HCT116 (cell line): ENCODE data around the gene PDE4D. TPM values are rescaled to one million over a fixed set of nuclear protein-coding genes. Genes with fewer than 3 reads are reported as not detected.

Experiments used
- ATAC-seq: fragments of 200-7000 bp; cut with Tn5 transposase; 2 replicates; pipeline ENCODE4 v1.9.1; 2020; ENCODE audit warnings: mild to moderate bottlenecking, moderate library complexity
- BruUV-seq: library from RNA; stranded (reverse); fragments of 400-500 nt; replicated peaks from 2 replicates; lab custom pipeline; 2021; lab: Mats Ljungman, UMichigan
- CTCF ChIA-PET: fragments of 300-600 bp; sonication (Branson Sonifier 250); formaldehyde crosslinking; loops from one replicate; lab custom pipeline; 2021; ENCODE audit warnings: antibody characterized with exemption; lab: Charles Lee
- POLR2A ChIA-PET: fragments of 300-600, 350-600 bp; sonication (Branson Sonifier 250); formaldehyde crosslinking; loops from one replicate; lab custom pipeline; 2021; ENCODE audit warnings: antibody characterized with exemption; lab: Charles Lee
- RAD21 ChIA-PET, 2 experiments: fragments of 300-600 bp; sonication (Branson Sonifier 250); formaldehyde crosslinking; loops; one replicate each; lab custom pipeline; 2023; ENCODE audit warnings: low total read pairs in 2 of 2; ENCODE audit not compliant: uncharacterized antibody in 2 of 2, unreplicated experiment in 2 of 2, low non-redundant PET in 1 of 2; lab: Charles Lee
- DNase-seq: peaks from one replicate; pipeline ENCODE4 v3.0.0-alpha.2; 2010; ENCODE audit warnings: low read depth, low spot score
- H2AFZ ChIP-seq: fragments of 200-600 bp; shearing (Covaris generic), sonication (generic); 2 replicates; pipeline ENCODE4 v1.6.1; 2017; ENCODE audit warnings: low read depth, mixed run types, mixed read lengths, antibody characterized with exemption, low read length; ENCODE audit not compliant: poor library complexity, severe bottlenecking
- H3K27ac ChIP-seq: 2 replicates; pipeline ENCODE4 v1.5.1; 2012; ENCODE audit warnings: low read depth, low read length
- H3K27me3 ChIP-seq: fragments of 200-600 bp; sonication (generic); 2 replicates; pipeline ENCODE4 v1.6.1; 2016; ENCODE audit warnings: mixed run types, low read length, mixed read lengths; ENCODE audit not compliant: insufficient read depth
- H3K36me3 ChIP-seq, 2 experiments: fragments of 200-500 bp in 1 of 2; fragments of 200-600 bp in 1 of 2; sonication (Bioruptor generic) in 1 of 2; sonication (generic) in 1 of 2; 2 replicates each; pipeline versions ENCODE4 v1.5.1 to v1.6.1; 2014 to 2016; ENCODE audit warnings: low read length in 2 of 2, inconsistent platforms in 1 of 2, mixed read lengths in 1 of 2, mixed run types in 1 of 2; ENCODE audit not compliant: insufficient read depth in 2 of 2, control insufficient read depth in 1 of 2
- H3K4me1 ChIP-seq, 2 experiments: fragments of 200-600 bp in 1 of 2; sonication (generic) in 1 of 2; 2 replicates each; pipeline versions ENCODE4 v1.5.1 to v1.6.1; 2012 to 2017; ENCODE audit warnings: low read length in 2 of 2, inconsistent platforms in 1 of 2, mild to moderate bottlenecking in 1 of 2, mixed read lengths in 1 of 2, mixed run types in 1 of 2, moderate library complexity in 1 of 2; ENCODE audit not compliant: insufficient read depth in 2 of 2, control insufficient read depth in 1 of 2
- H3K4me2 ChIP-seq: fragments of 200-600 bp; sonication (generic); 2 replicates; pipeline ENCODE4 v1.6.1; 2017; ENCODE audit warnings: mixed run types, low read length, mixed read lengths
- H3K4me3 ChIP-seq, 2 experiments: fragments of 200-600 bp in 1 of 2; sonication (generic) in 1 of 2; replicated peaks in 1 of 2; 2 replicates each; pipeline ENCODE4 v1.5.1; 2011 to 2016; ENCODE audit warnings: low read length in 2 of 2, control low read depth in 1 of 2, low read depth in 1 of 2, mild to moderate bottlenecking in 1 of 2, mixed read lengths in 1 of 2, mixed run types in 1 of 2
- H3K79me2 ChIP-seq: fragments of 200-600 bp; sonication (generic); 2 replicates; pipeline ENCODE4 v1.6.1; 2017; ENCODE audit warnings: mild to moderate bottlenecking, mixed run types, low read length, moderate library complexity, mixed read lengths; ENCODE audit not compliant: insufficient read depth
- H3K9ac ChIP-seq: fragments of 200-600 bp; sonication (generic); 2 replicates; pipeline ENCODE4 v1.6.1; 2016; ENCODE audit warnings: low read length, mixed read lengths
- H3K9me2 ChIP-seq: fragments of 200-600 bp; sonication (generic), shearing (Covaris generic); 2 replicates; pipeline ENCODE4 v1.6.1; 2017; ENCODE audit warnings: mixed run types, mild to moderate bottlenecking, moderate library complexity; ENCODE audit not compliant: insufficient read depth
- H3K9me3 ChIP-seq, 2 experiments: fragments of 200-500 bp in 1 of 2; fragments of 200-600 bp in 1 of 2; sonication (Bioruptor generic) in 1 of 2; sonication (generic) in 1 of 2; 2 replicates each; pipeline ENCODE4 v1.6.1; 2014 to 2017; ENCODE audit warnings: low read length in 2 of 2, mixed read lengths in 2 of 2, inconsistent platforms in 1 of 2, low read depth in 1 of 2, mild to moderate bottlenecking in 1 of 2, mixed run types in 1 of 2, moderate library complexity in 1 of 2; ENCODE audit not compliant: control insufficient read depth in 1 of 2, insufficient read depth in 1 of 2
- H4K20me1 ChIP-seq: fragments of 200-600 bp; sonication (generic), shearing (Covaris generic); 2 replicates; pipeline ENCODE4 v1.6.1; 2017; ENCODE audit warnings: mixed run types, mild to moderate bottlenecking, moderate library complexity; ENCODE audit not compliant: insufficient read depth
- ATF3 ChIP-seq: IDR thresholded peaks from 2 replicates; pipeline ENCODE4 v1.6.1; 2012
- CBX3 ChIP-seq: IDR thresholded peaks from 2 replicates; pipeline ENCODE4 v1.6.1; 2012; ENCODE audit warnings: low read depth
- CEBPB ChIP-seq: IDR thresholded peaks from 2 replicates; pipeline ENCODE4 v1.6.1; 2012; ENCODE audit warnings: low read depth
- EGR1 ChIP-seq: IDR thresholded peaks from 2 replicates; pipeline ENCODE4 v1.6.1; 2012; ENCODE audit warnings: low read depth
- ELF1 ChIP-seq: IDR thresholded peaks from 2 replicates; pipeline ENCODE4 v1.6.1; 2012; ENCODE audit warnings: low read depth, borderline replicate concordance
- EZH2 ChIP-seq: fragments of 200-600 bp; sonication (generic); IDR thresholded peaks from 2 replicates; pipeline ENCODE4 v1.6.1; 2017; ENCODE audit warnings: antibody characterized with exemption, mixed run types
- EZH2phosphoT487 ChIP-seq: fragments of 200-600 bp; IDR thresholded peaks from 2 replicates; pipeline ENCODE4 v1.6.1; 2018; ENCODE audit warnings: antibody characterized with exemption, borderline replicate concordance
- FOSL1 ChIP-seq: IDR thresholded peaks from 2 replicates; pipeline ENCODE4 v1.6.1; 2012; ENCODE audit warnings: low read depth
- JUND ChIP-seq: IDR thresholded peaks from 2 replicates; pipeline ENCODE4 v1.6.1; 2012
- MAX ChIP-seq: IDR thresholded peaks from 2 replicates; pipeline ENCODE4 v1.6.1; 2012
- POLR2A ChIP-seq: IDR thresholded peaks from 2 replicates; pipeline ENCODE4 v1.7.0; 2011; ENCODE audit warnings: borderline replicate concordance; ENCODE audit not compliant: insufficient read depth, insufficient read length; ENCODE audit errors: extremely low read depth
- POLR2AphosphoS5 ChIP-seq: IDR thresholded peaks from 2 replicates; pipeline ENCODE4 v1.6.1; 2011; ENCODE audit warnings: mild to moderate bottlenecking, low read depth, low read length, moderate library complexity
- REST ChIP-seq: IDR thresholded peaks from 2 replicates; pipeline ENCODE4 v1.6.1; 2012; ENCODE audit warnings: low read depth
- SIN3A ChIP-seq: IDR thresholded peaks from 2 replicates; pipeline ENCODE4 v1.6.1; 2012; ENCODE audit warnings: low read depth
- SP1 ChIP-seq: IDR thresholded peaks from 2 replicates; pipeline ENCODE4 v1.6.1; 2012; ENCODE audit warnings: low read depth
- YY1 ChIP-seq: IDR thresholded peaks from 2 replicates; pipeline ENCODE4 v1.6.1; 2011; ENCODE audit warnings: low read length, low read depth, moderate library complexity, mild to moderate bottlenecking; ENCODE audit not compliant: insufficient replicate concordance; ENCODE audit errors: extremely low read depth
- ZBTB33 ChIP-seq: IDR thresholded peaks from 2 replicates; pipeline ENCODE4 v1.6.1; 2011; ENCODE audit warnings: mild to moderate bottlenecking, low read length, moderate library complexity; ENCODE audit not compliant: insufficient replicate concordance; ENCODE audit errors: extremely low read depth
- ZFX ChIP-seq: fragments of 450-650 bp; IDR thresholded peaks from 2 replicates; pipeline ENCODE4 v1.6.1; 2017
- ZNF274 ChIP-seq: fragments of 200-500 bp; sonication (Bioruptor generic); IDR thresholded peaks from 2 replicates; pipeline ENCODE4 v1.6.1; 2014; ENCODE audit warnings: mild to moderate bottlenecking, low read depth, low read length, inconsistent platforms
- intact Hi-C: fragments of 100-400 bp; cut with micrococcal nuclease; formaldehyde crosslinking; loops from 2 replicates; pipeline ENCODE4 v1.10.0; 2022
- total RNA-seq: library from RNA; stranded (reverse); gene quantifications from one replicate; pipeline ENCODE4 v1.2.1, GENCODE V29; 2021; ENCODE audit not compliant: unreplicated experiment

PDE4D gene
- total RNA-seq, 1 experiment from 2014 or later, result 1.1 TPM

- H3K4me3 ChIP-seq, result no peak overlapping the region
- CTCF ChIA-PET, result no interaction called here
- H3K4me1 ChIP-seq, result no peaks in the 10 kb centered on the region
- RAD21 ChIA-PET, result no interaction called here
- H3K36me3 ChIP-seq, result no peaks in the 10 kb centered on the region
- no peaks in the 10 kb centered on the region for H3K9me3 ChIP-seq
- ATAC-seq (no peak), DNase-seq (no peak)
- H4K20me1 ChIP-seq, result no peaks in the 10 kb centered on the region
- H3K79me2 ChIP-seq, result no peaks in the 10 kb centered on the region
- H3K4me2 ChIP-seq, result no peak overlapping the region
- intact Hi-C loops, result no loop called here
- no peaks in the 10 kb centered on the region for H3K9me2 ChIP-seq
- POLR2A ChIA-PET, result no interaction called here
- no peak overlapping the region for H3K9ac ChIP-seq
- no peak overlapping the region for H2AFZ ChIP-seq
- TF ChIP-seq MAX (no peak), EGR1 (no peak), REST (no peak), POLR2AphosphoS5 (no peak), JUND (no peak), SP1 (no peak), CEBPB (no peak), CBX3 (no peak), ATF3 (no peak), YY1 (no peak), EZH2phosphoT487 (no peak), ELF1 (no peak), POLR2A (no peak), ZFX (no peak), ZBTB33 (no peak), SIN3A (no peak), EZH2 (no peak), ZNF274 (no peak), FOSL1 (no peak)
- TF ChIP-seq, all 23 proteins: peak for 0
- no TSS peak for BruUV-seq
- Histone ChIP-seq H3K27me3 (peaks cover 7% of the 10 kb centered on the region; the same call in 1 of the 2 replicates), H3K27ac (no peak overlapping the region)
Measured at GRCh38 chr5:59143926-59144333, 749.6 kb downstream of the PDE4D start.
